Hair follicular keratinocyte (primary cell): ENCODE data around the gene CRIP3. TPM values are rescaled to one million over a fixed set of nuclear protein-coding genes. Genes with fewer than 3 reads are reported as not detected.

Experiments
- total RNA-seq: library from RNA; depleted of rRNA; stranded (reverse); fragments of >200 nt; gene quantifications from 2 replicates; pipeline ENCODE4 v1.2.3, GENCODE V29; 2015

The CRIP3 gene
- total RNA-seq: not detected in 2 replicates

GRCh38 chr6:43308101-43308989, at the start of gene CRIP3:
TSS of gene CRIP3 (minus strand) at chr6:43308826. CDS start at chr6:43308792, 34 bp downstream.

GRCh38 chr6:43297644-43298564, 10.7 kb downstream of the CRIP3 start, which contains the start of gene SLC22A7:
TSS of gene SLC22A7 (plus strand) at chr6:43298260. CDS start at chr6:43298359, 99 bp downstream.

Other genes with a start within 250 kb of the CRIP3 start
- 42.7 and 67.2 TPM in 2 replicates for gene MRPL2, start 249.4 kb downstream of the CRIP3 start, total RNA-seq
- gene KLC4, start 249.2 kb downstream of the CRIP3 start, total RNA-seq: 11.6 and 14.6 TPM in 2 replicates
- gene PTK7, start 232.5 kb downstream of the CRIP3 start, total RNA-seq: 118 and 123 TPM in 2 replicates
- 21.0 and 31.2 TPM in 2 replicates for gene SRF, start 137.6 kb downstream of the CRIP3 start, total RNA-seq
- gene CUL9, start 126.6 kb downstream of the CRIP3 start, total RNA-seq: 27.9 and 50.4 TPM in 2 replicates
- gene DNPH1, start 79.3 kb downstream of the CRIP3 start, total RNA-seq: 222 and 226 TPM in 2 replicates
- gene TTBK1, start 65.3 kb downstream of the CRIP3 start, total RNA-seq: 0.04 TPM in 1 of 2 replicates, not detected in the other
- not detected in 2 replicates for gene SLC22A7, start 10.6 kb downstream of the CRIP3 start, total RNA-seq
- gene ZNF318, start 60.8 kb upstream of the CRIP3 start, total RNA-seq: 7.3 and 7.7 TPM in 2 replicates
- gene ABCC10, start 118.7 kb upstream of the CRIP3 start, total RNA-seq: 18.0 and 19.7 TPM in 2 replicates
- 36.1 and 47.8 TPM in 2 replicates for gene DLK2, start 146.7 kb upstream of the CRIP3 start, total RNA-seq
- 21.9 and 29.0 TPM in 2 replicates for gene TJAP1, start 168.7 kb upstream of the CRIP3 start, total RNA-seq
- 0.16 and 0.27 TPM in 2 replicates for gene LRRC73, start 201.5 kb upstream of the CRIP3 start, total RNA-seq
- 81.4 and 82.4 TPM in 2 replicates for gene YIPF3, start 208.1 kb upstream of the CRIP3 start, total RNA-seq
- gene POLR1C, start 208.3 kb upstream of the CRIP3 start, total RNA-seq: 31.3 and 46.5 TPM in 2 replicates